CD4-positive, CD25-positive, alpha-beta regulatory T cell (primary cell): ENCODE results near the gene DRAP1. TPM values are rescaled to one million over a fixed set of nuclear protein-coding genes. Genes with fewer than 3 reads are reported as not detected.

Source experiments
- ATAC-seq, 2 donors: fragments of 150-1000 bp; cut with Tn5 transposase; one replicate each; pipeline ENCODE4 v1.10.0; 2021; ENCODE audit warnings: low read depth in 2 of 2, moderate number of reproducible peaks in 2 of 2, moderate library complexity in 1 of 2
- DNase-seq, 3 donors: peaks; one replicate each; pipeline versions ENCODE4 v3.0.0 to v3.0.0-alpha.2; 2012 to 2022; ENCODE audit warnings: mixed read lengths in 1 of 3
- H3K27ac ChIP-seq: one replicate; pipeline ENCODE4 v1.7.0; 2013; ENCODE audit warnings: mild to moderate bottlenecking, low read length; ENCODE audit not compliant: insufficient read depth, poor library complexity, severe bottlenecking
- H3K27me3 ChIP-seq: one replicate; pipeline ENCODE4 v1.7.0; 2013; ENCODE audit warnings: low read length; ENCODE audit not compliant: control insufficient read depth, insufficient read depth
- H3K36me3 ChIP-seq: one replicate; pipeline ENCODE4 v1.7.0; 2013; ENCODE audit warnings: mild to moderate bottlenecking, low read length, moderate library complexity; ENCODE audit not compliant: control insufficient read depth, insufficient read depth
- H3K4me1 ChIP-seq: 2 replicates; pipeline ENCODE4 v1.7.0; 2013; ENCODE audit warnings: mild to moderate bottlenecking, low read length; ENCODE audit not compliant: insufficient read depth, control insufficient read depth, poor library complexity, severe bottlenecking
- H3K4me3 ChIP-seq: one replicate; pipeline ENCODE4 v1.7.0; 2013; ENCODE audit warnings: low read depth, mild to moderate bottlenecking, low read length, moderate library complexity
- H3K9me3 ChIP-seq, 2 experiments: 1 replicate in 1 of 2; 2 replicates in 1 of 2; pipeline ENCODE4 v1.7.0; 2013; ENCODE audit warnings: low read length in 2 of 2, mild to moderate bottlenecking in 1 of 2, moderate library complexity in 1 of 2; ENCODE audit not compliant: control insufficient read depth in 2 of 2
- H3K27ac Mint-ChIP-seq, 3 donors: one replicate each; pipeline ENCODE4 v1.8.0; 2020 to 2022; ENCODE audit warnings: mild to moderate bottlenecking in 3 of 3, mixed read lengths in 3 of 3, moderate library complexity in 2 of 3
- H3K27me3 Mint-ChIP-seq: one replicate; pipeline ENCODE4 v1.8.0; 2022; ENCODE audit warnings: mild to moderate bottlenecking, mixed read lengths
- H3K36me3 Mint-ChIP-seq: one replicate; pipeline ENCODE4 v1.8.0; 2020; ENCODE audit warnings: mixed read lengths
- H3K4me1 Mint-ChIP-seq, 4 donors: one replicate each; pipeline ENCODE4 v1.8.0; 2020 to 2022; ENCODE audit warnings: mixed read lengths in 4 of 4, mild to moderate bottlenecking in 1 of 4
- H3K4me3 Mint-ChIP-seq, 4 donors: one replicate each; pipeline ENCODE4 v1.8.0; 2020 to 2022; ENCODE audit warnings: mild to moderate bottlenecking in 4 of 4, mixed read lengths in 4 of 4, moderate library complexity in 3 of 4
- H3K9me3 Mint-ChIP-seq, 7 donors: one replicate each; pipeline ENCODE4 v1.8.0; 2020 to 2022; ENCODE audit warnings: mixed read lengths in 7 of 7, mild to moderate bottlenecking in 3 of 7, moderate library complexity in 2 of 7
- polyA plus RNA-seq, 4 donors: library from polyadenylated mRNA; unstranded; fragments of 300-500 nt; fragmentation: Illumina TruSeq; gene quantifications; one replicate each; pipeline ENCODE4 v1.2.3, GENCODE V29; 2021
- total RNA-seq: library from RNA; stranded (reverse); gene quantifications from one replicate; pipeline ENCODE4 v1.2.3, GENCODE V29; 2022

Gene DRAP1
- total and polyA plus RNA-seq, 5 donors from 2014 or later = 78.2 to 106 (median 82.8) TPM

DNA sequence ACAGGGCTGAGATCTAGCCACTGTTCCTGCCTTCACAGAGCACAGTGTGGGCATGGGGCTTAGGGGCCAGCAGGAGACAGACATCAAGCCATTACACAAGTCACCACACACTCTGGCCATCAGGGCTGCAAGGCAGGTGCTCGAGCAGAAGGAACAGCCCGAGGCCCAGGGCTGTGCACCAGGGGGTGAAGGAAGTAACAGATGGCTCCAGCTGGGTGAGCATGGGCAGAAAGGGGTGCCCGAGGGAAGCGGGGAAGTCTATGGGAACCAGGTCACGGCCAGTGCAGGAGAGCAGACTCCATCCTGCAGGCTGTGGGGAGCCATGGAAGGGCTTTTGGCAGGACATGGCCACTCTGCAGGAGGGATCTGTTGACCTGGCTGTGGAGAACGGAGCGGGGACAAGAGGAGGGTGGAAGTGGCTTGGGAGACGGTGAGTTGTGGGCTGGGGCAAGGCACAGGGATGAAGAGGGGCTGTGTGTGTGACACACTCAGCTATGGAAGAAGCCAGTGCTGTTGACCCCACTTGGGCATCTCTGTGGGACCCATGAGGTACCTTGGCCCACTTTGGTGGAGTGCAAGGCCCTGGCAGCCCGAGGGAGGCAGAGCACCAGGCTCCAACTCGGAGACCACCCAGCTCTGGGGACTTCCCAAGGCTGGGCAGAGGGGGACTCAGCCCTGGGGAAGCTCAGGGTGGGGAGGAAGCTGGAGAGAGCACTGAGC lies 4.0 kb upstream of the DRAP1 start:
- H3K27ac ChIP-seq = no peak overlapping the region
- Mint-ChIP-seq H3K4me1 (peaks cover 0 to 38% (median 18%) of the 10 kb centered on the region in 4 donors), H3K9me3 (no peaks in the 10 kb centered on the region), H3K27ac (peak overlapping the region in 2 of 3 donors; percentile 62 to 77), H3K27me3 (peaks cover 7% of the 10 kb centered on the region), H3K36me3 (no peaks in the 10 kb centered on the region), H3K4me3 (peak overlapping the region in 2 of 4 donors; percentile 73 to 83)
- ATAC-seq (no peak), DNase-seq (no peak)
- no peak overlapping the region for H3K4me3 ChIP-seq
- peaks cover 35% of the 10 kb centered on the region for H3K4me1 ChIP-seq
- no peaks in the 10 kb centered on the region for H3K27me3 ChIP-seq
- H3K9me3 ChIP-seq = no peaks in the 10 kb centered on the region
- H3K36me3 ChIP-seq = no peaks in the 10 kb centered on the region

DNA sequence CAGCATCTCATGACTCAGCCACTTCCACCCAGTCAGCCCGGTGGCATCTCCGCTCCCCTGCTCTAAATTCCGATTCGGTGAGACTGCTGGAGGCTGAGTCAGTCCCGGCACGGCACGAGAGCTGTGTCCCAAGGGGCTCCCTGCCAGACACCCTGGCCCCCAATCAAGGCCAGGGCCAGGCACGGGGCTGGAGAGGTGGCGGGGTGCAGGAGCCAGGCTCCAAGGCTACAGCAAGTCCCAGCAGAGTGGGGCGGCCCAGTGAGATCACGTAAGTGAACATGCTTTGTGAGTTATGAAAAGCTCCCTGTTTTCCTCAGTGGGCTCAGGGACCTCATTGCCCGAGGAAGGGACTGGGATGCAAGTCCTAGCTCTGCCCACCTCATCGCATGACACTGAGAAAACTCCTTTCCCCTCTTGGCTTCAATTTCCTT lies 3.4 kb upstream of the DRAP1 start:
- Mint-ChIP-seq H3K36me3 (no peaks in the 10 kb centered on the region), H3K4me1 (peaks cover 0 to 43% (median 18%) of the 10 kb centered on the region in 4 donors), H3K9me3 (no peaks in the 10 kb centered on the region), H3K27ac (no peak overlapping the region), H3K4me3 (peak overlapping the region in 1 of 4 donors; percentile 88), H3K27me3 (peaks cover 7% of the 10 kb centered on the region)
- no peaks in the 10 kb centered on the region for H3K36me3 ChIP-seq
- no peaks in the 10 kb centered on the region for H3K9me3 ChIP-seq
- H3K27ac ChIP-seq = no peak overlapping the region
- no peak for ATAC-seq
- no peaks in the 10 kb centered on the region for H3K27me3 ChIP-seq
- no peak for DNase-seq
- peaks cover 41% of the 10 kb centered on the region for H3K4me1 ChIP-seq
- no peak overlapping the region for H3K4me3 ChIP-seq

DNA sequence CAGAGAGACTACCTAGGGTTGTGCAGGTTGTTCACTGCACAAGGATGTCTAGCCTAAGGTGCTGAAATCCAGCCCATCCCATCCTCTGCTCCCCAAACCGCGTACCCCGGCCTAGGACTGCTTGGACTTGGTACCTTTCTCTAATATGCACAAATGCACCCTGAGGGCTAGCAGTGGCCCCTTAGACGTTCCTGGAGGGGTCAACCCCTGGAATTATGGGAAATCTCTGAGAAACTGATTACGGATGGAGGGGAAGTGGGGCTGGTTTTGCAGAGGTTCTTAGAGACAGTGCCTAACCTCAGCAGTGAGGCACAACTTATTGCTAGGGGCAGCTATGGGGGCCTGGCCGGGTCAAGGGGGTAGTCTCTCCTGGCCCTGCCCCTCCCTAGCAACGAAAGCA lies 2.8 kb upstream of the DRAP1 start:
- peaks cover 46% of the 10 kb centered on the region for H3K4me1 ChIP-seq
- H3K4me3 Mint-ChIP-seq = peak overlapping the region; percentile 88 to 93 (median 90)
- no peaks in the 10 kb centered on the region for H3K36me3 ChIP-seq
- no peaks in the 10 kb centered on the region for H3K9me3 ChIP-seq
- DNase-seq (no peak), ATAC-seq (no peak)
- peaks cover 6% of the 10 kb centered on the region for H3K27me3 Mint-ChIP-seq
- no peaks in the 10 kb centered on the region for H3K9me3 Mint-ChIP-seq
- no peaks in the 10 kb centered on the region for H3K27me3 ChIP-seq
- H3K27ac Mint-ChIP-seq = peak overlapping the region in 2 of 3 donors; percentile 31 to 32
- H3K36me3 Mint-ChIP-seq = no peaks in the 10 kb centered on the region
- peaks cover 0 to 43% (median 18%) of the 10 kb centered on the region in 4 donors for H3K4me1 Mint-ChIP-seq
- H3K27ac ChIP-seq = no peak overlapping the region
- H3K4me3 ChIP-seq = no peak overlapping the region

DNA sequence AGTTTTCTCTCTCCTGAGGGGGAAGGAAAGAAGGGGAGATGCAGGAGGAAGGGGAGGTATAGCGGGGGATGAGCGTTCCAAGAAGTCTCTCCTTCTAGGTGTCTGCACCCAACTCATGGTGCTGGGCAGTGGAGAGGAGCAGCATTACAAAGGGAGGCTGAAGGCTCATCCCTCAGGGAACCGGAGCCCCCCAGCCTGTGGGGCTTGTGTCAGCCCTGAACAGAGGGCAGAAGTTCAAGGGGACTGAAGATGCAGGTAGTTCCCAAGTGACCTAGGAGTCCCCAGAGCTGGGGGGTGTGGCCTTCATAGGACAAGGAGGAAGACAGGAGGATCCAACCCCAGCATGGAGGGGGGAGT lies 2.2 kb upstream of the DRAP1 start:
- Histone ChIP-seq H3K9me3 (no peaks in the 10 kb centered on the region), H3K27me3 (no peaks in the 10 kb centered on the region), H3K27ac (no peak overlapping the region), H3K4me1 (peaks cover 46% of the 10 kb centered on the region), H3K4me3 (no peak overlapping the region), H3K36me3 (peaks cover 2% of the 10 kb centered on the region)
- DNase-seq = no peak
- no peak for ATAC-seq
- Mint-ChIP-seq H3K36me3 (peaks cover 1% of the 10 kb centered on the region), H3K27ac (peak overlapping the region in 2 of 3 donors; percentile 69 to 89), H3K9me3 (no peaks in the 10 kb centered on the region), H3K4me1 (peaks cover 0 to 44% (median 20%) of the 10 kb centered on the region in 4 donors), H3K4me3 (peak overlapping the region; percentile 88 to 93 (median 90)), H3K27me3 (no peaks in the 10 kb centered on the region)

DNA sequence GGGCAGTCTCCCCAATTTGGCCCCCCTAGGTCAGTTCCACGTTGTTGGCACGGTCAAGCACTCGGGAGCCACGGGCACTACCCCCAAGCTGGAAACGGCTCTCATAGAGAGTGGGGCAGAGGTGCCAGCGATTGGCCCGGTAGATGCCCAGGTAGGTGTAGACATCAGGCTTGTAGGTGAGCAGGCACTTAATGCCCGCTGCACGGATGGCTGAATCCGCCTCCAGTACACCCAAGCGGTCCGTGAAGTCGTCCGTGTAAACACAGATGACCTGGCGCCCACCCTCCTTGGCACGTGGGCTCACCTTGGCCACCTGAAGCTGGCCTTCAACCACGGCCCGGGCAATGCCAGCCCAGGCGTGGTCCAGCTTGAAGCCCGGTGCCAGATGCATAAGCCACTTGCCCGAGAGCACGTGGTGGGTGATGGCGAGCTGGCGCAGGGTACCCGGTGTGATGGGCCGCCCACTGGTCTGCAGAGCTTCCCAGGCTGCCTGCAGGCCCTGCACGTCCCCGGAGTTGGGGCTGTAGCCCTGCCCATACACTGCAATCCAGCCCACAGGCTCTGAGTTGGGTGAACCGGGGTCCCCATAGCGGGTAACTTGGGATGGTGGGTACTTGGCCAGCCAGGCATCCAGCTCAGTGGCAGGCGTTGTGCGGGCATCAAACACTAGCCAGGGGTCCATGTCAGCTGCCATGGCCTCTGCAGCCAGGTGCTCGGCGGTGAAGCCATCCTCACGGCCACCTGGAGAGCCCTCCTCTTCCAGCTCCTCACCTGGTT lies 1.6 kb upstream of the DRAP1 start:
- H3K4me3 Mint-ChIP-seq = peak overlapping the region; percentile 89 to 98 (median 92)
- peak overlapping the region in 2 of 3 donors; percentile 84 to 90 for H3K27ac Mint-ChIP-seq
- Histone ChIP-seq H3K4me3 (peak overlapping the region; percentile 85), H3K27me3 (no peaks in the 10 kb centered on the region), H3K9me3 (no peaks in the 10 kb centered on the region), H3K36me3 (peaks cover 8% of the 10 kb centered on the region), H3K4me1 (peaks cover 46% of the 10 kb centered on the region), H3K27ac (peak overlapping the region; percentile 78)
- no peaks in the 10 kb centered on the region for H3K27me3 Mint-ChIP-seq
- no peaks in the 10 kb centered on the region for H3K9me3 Mint-ChIP-seq
- ATAC-seq = no peak
- peaks cover 0 to 50% (median 23%) of the 10 kb centered on the region in 4 donors for H3K4me1 Mint-ChIP-seq
- DNase-seq = no peak
- peaks cover 7% of the 10 kb centered on the region for H3K36me3 Mint-ChIP-seq

DNA sequence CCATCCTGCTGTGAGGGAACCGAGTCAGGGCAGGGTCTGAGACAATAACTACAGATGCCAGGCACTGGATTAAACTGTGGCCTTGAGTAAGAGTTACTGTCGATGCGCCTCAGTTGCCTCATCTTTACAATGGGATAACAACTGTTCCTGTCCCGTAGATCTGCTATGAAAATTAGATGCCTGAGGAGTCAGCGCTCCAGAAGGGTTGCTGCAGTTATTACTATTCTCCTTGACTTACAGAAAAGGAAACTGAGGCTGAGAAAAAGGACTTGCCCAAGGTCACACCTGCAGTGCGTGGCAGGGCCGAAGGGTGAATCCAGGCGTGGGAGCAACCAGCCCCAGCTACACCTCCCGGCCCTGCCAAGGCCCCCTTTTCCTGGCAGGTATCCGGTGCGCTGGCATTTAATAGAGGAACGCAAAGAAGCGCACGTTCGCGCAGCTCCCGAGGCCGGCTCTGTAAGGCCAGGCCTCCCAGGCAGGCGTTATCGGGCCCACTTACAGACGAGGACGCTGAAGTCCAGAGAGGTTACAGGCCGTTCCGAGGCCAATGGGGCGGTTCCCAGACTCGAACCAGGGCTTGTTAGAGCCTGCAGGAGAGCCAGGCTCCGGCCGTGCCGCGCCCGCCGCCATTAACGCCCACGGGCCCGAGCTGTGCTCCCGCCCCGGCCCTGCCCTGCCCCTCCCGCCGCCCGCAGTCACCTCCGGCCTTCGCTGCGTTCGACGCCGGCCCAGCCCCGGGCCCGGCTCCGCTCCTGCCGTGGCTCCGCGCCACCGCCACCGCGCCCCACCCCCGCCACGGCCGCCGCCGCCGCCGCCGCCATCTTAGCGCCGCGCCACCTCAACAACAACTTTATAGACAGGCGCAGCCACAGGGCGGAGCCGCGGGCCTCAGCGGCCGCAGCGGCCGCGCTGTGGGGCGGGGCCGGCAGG lies 750 bp upstream of the DRAP1 start, which contains the start of gene C11orf68:
Gene C11orf68, minus strand, starts transcription at position 852 of the 930 bp plus-strand sequence. Its CDS starts 31 bp downstream, at position 821.
- peak within 1 kb of the TSS; percentile 90 to 98 (median 94) for H3K4me3 Mint-ChIP-seq

More for the DNA sequence above, 750 bp upstream of the DRAP1 start, which contains the start of gene C11orf68:
- Mint-ChIP-seq H3K9me3 (no peaks in the 10 kb centered on the region), H3K27ac (peak within 1 kb of the TSS; percentile 86 to 97 (median 92)), H3K36me3 (peaks cover 15% of the 10 kb centered on the region), H3K27me3 (no peaks in the 10 kb centered on the region), H3K4me1 (peaks cover 0 to 57% (median 25%) of the 10 kb centered on the region in 4 donors)
- Histone ChIP-seq H3K4me3 (peak within 1 kb of the TSS; percentile 85), H3K27ac (peak within 1 kb of the TSS; percentile 81), H3K9me3 (no peaks in the 10 kb centered on the region), H3K36me3 (peaks cover 13% of the 10 kb centered on the region), H3K4me1 (peaks cover 46% of the 10 kb centered on the region), H3K27me3 (no peaks in the 10 kb centered on the region)
- ATAC-seq (peak; percentile 75 to 77), DNase-seq (peak in 1 of 3 donors; percentile 52)
